Subcutaneous adipose tissue (tissue), 4 donors: Measurements from ENCODE around the gene OR1J1. TPM values are rescaled to one million over a fixed set of nuclear protein-coding genes. Genes with fewer than 3 reads are reported as not detected.

ENCODE experiments used
- total RNA-seq, 4 donors: library from RNA; depleted of rRNA; stranded (reverse); fragments of >200 nt; gene quantifications; one replicate each; pipeline ENCODE4 v1.1.0, GENCODE V29; 2016
- TF ChIP-seq, protein P1 (sequence below): fragments of 450-650 bp; IDR thresholded peaks from one replicate; pipeline ENCODE4 v1.5.1; 2016; ENCODE audit warnings: low read depth, mild to moderate bottlenecking, control low read depth, antibody characterized with exemption, moderate library complexity

Gene OR1J1
- total RNA-seq, 4 donors from 2014 or later: not detected

DNA sequence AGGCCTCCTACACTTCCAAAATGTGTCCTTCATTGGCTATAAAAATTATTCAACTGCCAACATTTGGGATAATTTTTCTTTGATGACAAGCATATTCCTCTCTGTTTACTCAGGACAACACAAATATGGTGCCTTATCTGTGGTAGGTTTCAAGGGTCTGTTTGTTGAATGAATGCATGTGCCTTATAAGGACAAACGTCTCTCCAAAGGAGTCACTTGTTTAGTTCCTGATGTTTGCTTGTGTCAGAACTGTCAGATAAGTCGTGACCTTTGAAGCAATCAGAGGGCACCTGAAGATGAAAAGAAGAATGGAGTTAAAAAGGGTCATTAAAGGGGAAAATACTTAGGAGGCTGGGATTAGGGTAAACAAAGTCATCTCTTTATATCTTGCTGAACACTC is 29.2 kb upstream of the OR1J1 start:
- TF ChIP-seq, protein P1, sequence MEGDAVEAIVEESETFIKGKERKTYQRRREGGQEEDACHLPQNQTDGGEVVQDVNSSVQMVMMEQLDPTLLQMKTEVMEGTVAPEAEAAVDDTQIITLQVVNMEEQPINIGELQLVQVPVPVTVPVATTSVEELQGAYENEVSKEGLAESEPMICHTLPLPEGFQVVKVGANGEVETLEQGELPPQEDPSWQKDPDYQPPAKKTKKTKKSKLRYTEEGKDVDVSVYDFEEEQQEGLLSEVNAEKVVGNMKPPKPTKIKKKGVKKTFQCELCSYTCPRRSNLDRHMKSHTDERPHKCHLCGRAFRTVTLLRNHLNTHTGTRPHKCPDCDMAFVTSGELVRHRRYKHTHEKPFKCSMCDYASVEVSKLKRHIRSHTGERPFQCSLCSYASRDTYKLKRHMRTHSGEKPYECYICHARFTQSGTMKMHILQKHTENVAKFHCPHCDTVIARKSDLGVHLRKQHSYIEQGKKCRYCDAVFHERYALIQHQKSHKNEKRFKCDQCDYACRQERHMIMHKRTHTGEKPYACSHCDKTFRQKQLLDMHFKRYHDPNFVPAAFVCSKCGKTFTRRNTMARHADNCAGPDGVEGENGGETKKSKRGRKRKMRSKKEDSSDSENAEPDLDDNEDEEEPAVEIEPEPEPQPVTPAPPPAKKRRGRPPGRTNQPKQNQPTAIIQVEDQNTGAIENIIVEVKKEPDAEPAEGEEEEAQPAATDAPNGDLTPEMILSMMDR: no peak

GRCh38 chr9:122498883-122499288 is 21.2 kb upstream of the OR1J1 start:
- TF ChIP-seq, protein P1: no peak

DNA sequence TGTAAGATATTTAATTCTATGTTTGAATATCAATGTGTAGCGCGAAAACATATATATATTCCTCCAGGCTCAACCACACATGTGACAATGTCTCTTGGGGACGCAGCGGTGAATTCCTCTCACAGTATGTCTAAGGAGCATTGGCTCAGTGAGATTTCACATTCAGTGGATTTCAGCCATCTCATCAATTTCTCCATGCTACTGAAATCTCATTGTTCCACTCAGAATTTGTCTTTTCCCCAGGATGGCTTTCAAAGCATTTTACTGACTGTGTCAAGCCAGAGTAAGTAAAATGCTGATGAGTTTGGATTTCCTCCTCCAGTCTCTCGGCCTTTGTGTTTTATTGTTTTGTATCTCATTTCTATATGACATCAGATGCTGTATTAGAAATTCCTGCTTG is 1.3 kb upstream of the OR1J1 start:
- TF ChIP-seq, protein P1: no peak

- TF ChIP-seq, protein P1: no peak
Observed at GRCh38 chr9:122477346-122477745, 380 bp downstream of the OR1J1 start.

DNA sequence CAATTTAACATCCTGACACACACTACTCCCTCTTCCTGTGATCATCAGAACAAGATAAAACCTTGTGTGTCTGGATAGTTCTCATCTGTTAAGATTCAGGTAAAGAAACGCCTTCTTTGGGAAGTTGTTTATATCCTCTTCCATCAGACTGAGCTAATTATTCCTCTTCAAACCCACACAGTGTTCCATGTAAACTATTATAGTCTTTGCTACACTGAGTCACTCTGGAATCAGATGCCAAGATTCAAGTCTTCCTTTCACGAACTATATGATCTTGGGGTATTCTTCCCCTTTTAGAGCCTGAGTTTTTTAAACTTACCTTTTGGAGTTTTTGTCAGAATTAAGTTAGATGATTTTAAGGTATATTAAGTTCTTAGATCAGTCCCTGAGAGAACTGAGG is 2.0 kb downstream of the OR1J1 start:
- TF ChIP-seq, protein P1: no peak

- TF ChIP-seq, protein P1: no peak
Observed at GRCh38 chr9:122474561-122474960, 3.2 kb downstream of the OR1J1 start.

GRCh38 chr9:122468735-122469134 is 9.0 kb downstream of the OR1J1 start:
- TF ChIP-seq, protein P1: no peak
